Ureter (tissue), 1 donor: ENCODE data around the gene TDRD9. TPM values are rescaled to one million over a fixed set of nuclear protein-coding genes. Genes with fewer than 3 reads are reported as not detected.
A peak's percentile ranks its signal among the peaks of the same experiment; 100 is the strongest.

Experiments
- DNase-seq: peaks from one replicate; pipeline ENCODE4 v3.0.0-alpha.2; 2020; ENCODE audit warnings: low spot score
- total RNA-seq: library from RNA; stranded (reverse); gene quantifications from one replicate; pipeline ENCODE4 v1.2.4, GENCODE V29; 2023
- donor health status: DM: yes; HTN: yes; CAD: no.

Gene TDRD9
- total RNA-seq, 1 donor from 2014 or later, result 2.8 TPM

GRCh38 chr14:103974575-103974974, 46.3 kb downstream of the TDRD9 start:
- no peak for DNase-seq

DNA sequence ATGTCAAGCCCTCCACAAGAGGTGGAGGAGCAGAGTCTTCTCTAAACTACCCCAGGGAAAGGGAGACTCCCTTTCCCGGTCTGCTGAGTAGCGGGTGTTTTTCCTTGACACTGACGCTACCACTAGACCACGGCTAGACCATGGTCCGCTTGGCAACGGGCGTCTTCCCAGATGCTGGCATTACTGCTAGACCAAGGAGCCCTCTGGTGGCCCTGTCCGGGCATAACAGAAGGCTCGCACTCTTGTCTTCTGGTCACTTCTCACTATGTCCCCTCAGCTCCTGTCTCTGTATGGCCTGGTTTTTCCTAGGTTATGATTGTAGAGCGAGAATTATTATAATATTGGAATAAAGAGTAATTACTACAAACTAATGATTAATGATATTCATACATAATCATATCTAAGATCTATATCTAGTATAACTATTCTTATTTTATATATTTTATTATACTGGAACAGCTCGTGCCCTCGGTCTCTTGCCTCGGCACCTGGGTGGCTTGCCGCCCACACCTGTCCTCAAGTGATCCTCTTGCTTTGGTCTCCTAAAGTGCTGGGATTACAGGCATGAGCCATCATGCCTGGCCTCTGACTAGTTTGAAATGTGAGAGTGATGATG, 52.5 kb downstream of the TDRD9 start:
- DNase-seq, result peak; percentile 54

DNA sequence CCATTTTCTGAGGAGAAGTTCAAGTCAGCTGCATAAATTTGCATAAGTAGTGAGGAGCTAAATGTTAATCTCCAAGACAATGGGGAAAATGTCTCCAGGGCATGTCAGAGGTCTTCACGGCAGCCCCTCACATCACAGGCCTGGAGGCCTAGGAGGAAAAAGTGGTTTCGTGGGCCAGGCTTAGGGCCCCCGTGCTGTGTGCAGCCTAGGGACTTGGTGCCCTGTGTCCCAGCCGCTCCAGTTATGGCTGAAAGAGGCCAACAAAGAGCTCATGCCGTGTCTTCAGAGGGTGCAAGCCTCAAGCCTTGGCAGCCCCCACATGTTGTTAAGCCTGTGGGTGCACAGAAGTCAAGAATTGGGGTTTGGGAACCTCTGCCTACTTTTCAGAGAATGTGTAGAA, 55.9 kb downstream of the TDRD9 start:
- no peak for DNase-seq

DNA sequence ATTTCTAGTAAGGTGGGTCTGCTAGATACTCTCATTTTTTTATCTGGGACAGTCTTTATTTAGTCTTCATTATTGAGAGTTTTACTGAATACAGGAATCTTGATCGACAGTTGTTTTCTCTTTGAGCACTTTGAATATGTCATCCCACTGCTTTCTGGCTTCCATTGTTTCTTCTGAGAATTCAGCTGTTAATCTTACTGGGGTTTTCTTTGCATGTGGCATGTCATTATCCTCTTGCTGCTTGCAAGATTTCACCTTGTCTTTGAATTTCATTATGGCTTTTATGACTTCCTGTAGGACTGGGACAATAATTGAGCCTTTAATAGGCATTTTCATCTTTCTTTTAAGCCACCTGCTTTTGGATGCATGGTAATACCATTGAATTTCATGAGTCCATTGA, 60.8 kb downstream of the TDRD9 start:
- DNase-seq, result no peak

DNA sequence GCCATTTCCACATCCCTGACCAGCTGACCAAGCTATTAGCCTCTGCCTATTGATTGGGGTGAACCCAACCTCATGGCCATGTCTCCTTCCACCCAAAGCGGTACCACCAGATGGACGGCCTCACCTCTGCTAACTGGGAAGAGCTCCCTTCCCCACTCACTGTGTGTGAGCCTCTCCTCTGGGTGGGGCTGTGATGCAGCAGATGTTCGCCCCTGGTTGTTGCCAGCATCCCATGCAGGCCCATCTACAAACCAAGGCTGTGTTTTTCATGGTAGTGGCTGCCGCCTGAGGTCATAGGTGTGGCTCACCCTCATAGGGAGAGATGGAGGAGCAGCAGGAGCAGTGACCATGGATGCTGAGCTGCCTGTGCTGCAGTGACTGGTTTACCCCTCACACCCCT, 61.7 kb downstream of the TDRD9 start:
- DNase-seq, result no peak

GRCh38 chr14:103994535-103995184, 66.4 kb downstream of the TDRD9 start:
- DNase-seq, result no peak

DNA sequence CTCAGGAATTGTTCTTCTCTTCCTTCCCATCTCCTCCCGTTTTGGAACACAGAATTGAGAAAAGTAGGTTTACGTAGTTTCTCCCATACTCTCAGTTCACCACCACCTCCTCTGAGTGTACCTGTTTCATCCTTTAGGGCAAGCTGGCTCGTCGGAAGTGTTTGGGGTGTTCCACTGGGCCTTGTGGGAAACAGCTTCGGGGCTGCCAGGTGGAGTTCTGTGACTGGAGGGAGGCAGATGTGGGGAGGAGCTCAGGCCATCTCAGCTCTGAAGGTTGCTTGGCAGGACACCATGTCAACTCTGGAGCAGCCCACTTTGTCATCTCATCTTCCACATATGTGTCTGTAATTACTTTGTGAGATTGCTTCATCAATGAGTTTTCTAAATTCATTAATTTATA, 67.6 kb downstream of the TDRD9 start:
- no peak for DNase-seq

DNA sequence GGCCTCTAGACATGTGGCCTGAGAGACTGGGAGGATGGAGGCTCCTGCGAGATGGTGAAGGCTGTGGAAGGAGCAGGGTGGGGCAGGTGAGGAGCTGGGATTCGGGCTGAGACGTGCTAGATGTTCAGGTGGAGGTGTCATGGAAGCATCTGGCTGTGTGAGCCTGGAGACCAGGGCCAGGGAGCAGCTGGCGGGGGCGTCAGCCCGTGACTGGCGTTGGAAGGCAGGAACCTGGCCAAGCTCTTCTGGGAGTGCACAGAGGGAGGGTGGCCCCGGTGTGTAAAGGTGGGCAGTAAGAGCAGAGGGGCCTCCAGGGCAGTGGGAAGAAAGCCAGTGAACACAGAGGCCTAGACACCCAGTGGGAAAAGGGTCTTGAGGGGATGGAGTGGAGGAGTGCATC, 69.1 kb downstream of the TDRD9 start:
- DNase-seq, result no peak

DNA sequence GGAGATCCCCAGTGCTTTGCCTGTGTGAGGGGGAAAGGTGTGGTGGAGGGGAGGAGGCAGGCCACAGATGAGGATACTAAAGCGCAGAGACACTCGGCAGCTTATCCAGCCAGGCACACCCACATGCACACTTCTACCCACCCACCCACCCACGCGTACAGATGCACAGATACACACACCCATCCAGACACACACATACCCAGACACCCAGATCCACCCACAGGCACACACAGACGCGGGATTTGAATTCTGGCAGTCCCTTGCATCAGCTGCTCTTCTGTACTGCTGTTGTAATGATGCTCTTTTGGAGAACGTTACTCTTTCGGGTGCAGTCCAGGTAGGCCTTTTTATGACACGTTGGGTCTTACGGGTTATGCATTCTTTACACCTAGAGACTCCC, 69.8 kb downstream of the TDRD9 start:
- DNase-seq, result no peak

DNA sequence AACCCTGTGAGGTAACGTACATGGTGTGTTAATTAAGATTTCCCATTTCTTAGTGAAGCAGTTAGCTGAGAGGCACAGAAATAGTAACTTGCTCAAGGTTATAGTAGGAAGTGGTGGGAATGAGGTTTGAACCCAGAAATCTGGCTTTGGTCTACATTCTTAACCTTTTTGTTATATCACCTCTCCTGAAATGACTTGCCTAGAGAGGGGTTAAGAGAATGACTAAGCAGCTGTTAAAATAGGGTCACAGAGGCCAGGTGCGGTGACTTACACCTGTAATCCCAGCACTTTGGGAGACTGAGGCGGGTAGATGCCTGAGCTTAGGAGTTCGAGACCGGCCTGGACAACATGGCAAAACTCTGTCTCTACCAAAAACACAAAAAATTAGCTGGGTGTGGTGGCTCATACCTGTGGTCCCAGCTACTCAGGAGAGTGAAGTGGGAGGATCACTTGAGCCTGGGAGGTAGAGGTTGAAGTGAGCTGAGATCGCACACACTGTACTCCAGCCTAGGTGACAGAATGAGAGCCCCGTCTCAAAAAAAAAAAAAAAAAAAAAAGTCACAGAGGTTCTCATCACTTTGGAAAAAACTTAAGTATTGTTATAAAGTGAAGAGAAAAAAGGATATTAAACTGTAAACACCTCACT, 71.7 kb downstream of the TDRD9 start:
- no peak for DNase-seq

DNA sequence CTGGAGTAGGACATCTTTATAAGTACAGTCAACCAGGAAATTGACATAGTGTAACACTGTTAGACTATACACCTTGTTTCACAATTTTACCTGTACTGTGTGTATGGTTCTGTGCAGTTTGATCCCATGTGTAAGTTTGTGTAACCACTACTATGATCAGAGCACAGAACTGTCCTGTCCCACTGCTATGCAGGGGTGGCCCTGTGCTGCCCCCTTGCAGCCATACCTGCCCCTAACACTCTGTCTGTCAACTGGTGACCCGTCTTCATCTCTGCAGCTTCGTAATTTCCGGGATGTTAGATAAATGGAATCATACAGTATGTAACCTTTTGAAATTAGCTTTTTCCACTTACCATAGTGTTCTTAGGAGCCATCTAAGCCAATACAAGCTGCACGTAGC, 72.7 kb downstream of the TDRD9 start:
- DNase-seq, result no peak

GRCh38 chr14:104003616-104004015, 75.4 kb downstream of the TDRD9 start:
- no peak for DNase-seq

GRCh38 chr14:104004849-104005248, 76.6 kb downstream of the TDRD9 start:
- no peak for DNase-seq

DNA sequence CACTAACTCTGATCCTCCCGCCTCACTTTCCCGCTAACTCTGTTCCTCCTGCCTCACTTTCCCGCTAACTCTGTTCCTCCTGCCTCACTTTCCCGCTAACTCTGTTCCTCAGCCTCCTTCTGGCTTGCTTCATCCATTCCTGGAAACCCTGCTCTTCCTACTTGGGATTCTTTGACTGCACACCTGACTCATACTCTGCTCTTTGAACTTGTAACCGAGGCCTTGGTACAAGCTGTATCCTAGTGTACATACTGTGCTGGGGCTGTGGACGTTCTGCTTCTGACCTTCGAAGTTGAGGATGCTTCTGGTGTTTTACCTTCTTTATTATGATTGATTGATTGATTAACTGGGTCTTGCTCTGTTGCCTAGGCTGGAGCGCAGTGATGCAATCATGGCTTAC, 77.2 kb downstream of the TDRD9 start:
- DNase-seq, result no peak

- DNase-seq, result no peak
Observed at GRCh38 chr14:104007121-104007520, 78.9 kb downstream of the TDRD9 start.

DNA sequence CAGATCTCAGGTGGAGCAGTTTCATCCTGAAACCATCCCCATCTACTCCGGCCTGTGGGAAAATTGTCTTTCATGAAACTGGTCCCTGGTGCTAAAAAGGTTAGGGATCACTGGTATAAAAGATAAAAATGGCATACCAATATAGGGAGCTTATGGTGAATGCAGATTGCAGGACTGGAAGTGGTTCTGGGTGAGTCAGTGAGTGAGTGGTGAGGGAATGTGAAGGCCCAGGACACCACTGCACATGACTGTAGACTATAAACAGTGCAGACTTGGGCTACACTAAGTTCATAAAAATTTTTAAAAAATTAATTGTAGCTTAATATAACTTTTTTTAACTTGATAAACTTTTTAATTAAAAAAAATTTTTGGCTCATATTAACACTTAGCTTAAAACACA, 81.0 kb downstream of the TDRD9 start:
- DNase-seq, result no peak

GRCh38 chr14:104011824-104012517, 83.7 kb downstream of the TDRD9 start:
- DNase-seq, result no peak

- no peak for DNase-seq
Observed at GRCh38 chr14:104014764-104015163, 86.5 kb downstream of the TDRD9 start.

- no peak for DNase-seq
Observed at GRCh38 chr14:104016873-104017650, 88.8 kb downstream of the TDRD9 start.

- DNase-seq, result no peak
Observed at GRCh38 chr14:104019029-104019428, 90.8 kb downstream of the TDRD9 start.

GRCh38 chr14:104019806-104020205, 91.5 kb downstream of the TDRD9 start:
- DNase-seq, result no peak

DNA sequence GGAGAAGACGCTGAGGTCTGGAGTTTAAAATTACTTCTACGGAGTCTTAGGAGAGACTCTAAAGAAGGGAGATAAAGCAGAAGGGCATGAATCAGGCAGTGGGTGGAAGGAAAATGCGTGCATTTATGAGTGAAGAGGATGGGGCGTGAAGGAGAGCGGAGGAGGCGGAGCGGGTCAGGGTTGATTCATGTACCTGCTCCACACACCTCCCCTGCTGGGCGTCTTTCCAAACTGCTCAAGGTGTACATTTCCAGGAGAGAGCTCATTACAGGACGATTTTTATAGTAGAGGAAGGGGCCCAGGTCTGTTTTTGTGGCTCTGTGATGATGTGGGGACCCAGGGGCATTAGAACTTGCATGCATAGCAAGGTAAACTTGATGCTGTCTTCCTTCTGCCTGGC, 92.2 kb downstream of the TDRD9 start:
- no peak for DNase-seq
